ENCODE results near the gene NLGN4X.

DNA sequence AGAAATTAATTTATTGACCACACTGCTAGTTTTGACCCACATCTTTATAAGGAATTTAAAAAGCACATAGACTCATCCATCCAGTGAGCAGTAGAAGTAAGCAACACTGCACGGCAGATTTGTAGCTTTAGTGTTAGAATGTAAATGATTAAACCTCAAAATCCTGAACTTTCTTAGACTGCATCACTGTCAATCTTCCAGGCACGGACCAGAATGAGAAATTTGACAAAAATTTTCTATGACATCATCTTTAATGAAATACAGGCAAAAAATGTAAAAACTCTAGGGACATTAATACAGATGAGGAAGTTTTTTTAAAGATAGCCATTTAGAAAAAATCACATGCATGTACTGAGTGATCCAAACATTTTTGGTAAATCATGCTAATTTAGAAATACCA is 29.2 kb downstream of the NLGN4X start:
- TF ChIP-seq, protein P1, sequence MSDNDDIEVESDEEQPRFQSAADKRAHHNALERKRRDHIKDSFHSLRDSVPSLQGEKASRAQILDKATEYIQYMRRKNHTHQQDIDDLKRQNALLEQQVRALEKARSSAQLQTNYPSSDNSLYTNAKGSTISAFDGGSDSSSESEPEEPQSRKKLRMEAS (IDR thresholded peaks at IDR 0.05), result no peak
- TF ChIP-seq, protein P2, sequence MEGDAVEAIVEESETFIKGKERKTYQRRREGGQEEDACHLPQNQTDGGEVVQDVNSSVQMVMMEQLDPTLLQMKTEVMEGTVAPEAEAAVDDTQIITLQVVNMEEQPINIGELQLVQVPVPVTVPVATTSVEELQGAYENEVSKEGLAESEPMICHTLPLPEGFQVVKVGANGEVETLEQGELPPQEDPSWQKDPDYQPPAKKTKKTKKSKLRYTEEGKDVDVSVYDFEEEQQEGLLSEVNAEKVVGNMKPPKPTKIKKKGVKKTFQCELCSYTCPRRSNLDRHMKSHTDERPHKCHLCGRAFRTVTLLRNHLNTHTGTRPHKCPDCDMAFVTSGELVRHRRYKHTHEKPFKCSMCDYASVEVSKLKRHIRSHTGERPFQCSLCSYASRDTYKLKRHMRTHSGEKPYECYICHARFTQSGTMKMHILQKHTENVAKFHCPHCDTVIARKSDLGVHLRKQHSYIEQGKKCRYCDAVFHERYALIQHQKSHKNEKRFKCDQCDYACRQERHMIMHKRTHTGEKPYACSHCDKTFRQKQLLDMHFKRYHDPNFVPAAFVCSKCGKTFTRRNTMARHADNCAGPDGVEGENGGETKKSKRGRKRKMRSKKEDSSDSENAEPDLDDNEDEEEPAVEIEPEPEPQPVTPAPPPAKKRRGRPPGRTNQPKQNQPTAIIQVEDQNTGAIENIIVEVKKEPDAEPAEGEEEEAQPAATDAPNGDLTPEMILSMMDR (IDR thresholded peaks at IDR 0.05), result no peak
- TF ChIP-seq MAFK (IDR thresholded peaks at IDR 0.05; ENCODE audit: partially characterized antibody) (no peak), POLR2A (IDR thresholded peaks at IDR 0.05; ENCODE audit: low read length) (no peak)
- TF ChIP-seq, protein P3, sequence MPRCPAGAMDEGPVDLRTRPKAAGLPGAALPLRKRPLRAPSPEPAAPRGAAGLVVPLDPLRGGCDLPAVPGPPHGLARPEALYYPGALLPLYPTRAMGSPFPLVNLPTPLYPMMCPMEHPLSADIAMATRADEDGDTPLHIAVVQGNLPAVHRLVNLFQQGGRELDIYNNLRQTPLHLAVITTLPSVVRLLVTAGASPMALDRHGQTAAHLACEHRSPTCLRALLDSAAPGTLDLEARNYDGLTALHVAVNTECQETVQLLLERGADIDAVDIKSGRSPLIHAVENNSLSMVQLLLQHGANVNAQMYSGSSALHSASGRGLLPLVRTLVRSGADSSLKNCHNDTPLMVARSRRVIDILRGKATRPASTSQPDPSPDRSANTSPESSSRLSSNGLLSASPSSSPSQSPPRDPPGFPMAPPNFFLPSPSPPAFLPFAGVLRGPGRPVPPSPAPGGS (IDR thresholded peaks at IDR 0.05), result no peak
- TF ChIP-seq, protein P4, sequence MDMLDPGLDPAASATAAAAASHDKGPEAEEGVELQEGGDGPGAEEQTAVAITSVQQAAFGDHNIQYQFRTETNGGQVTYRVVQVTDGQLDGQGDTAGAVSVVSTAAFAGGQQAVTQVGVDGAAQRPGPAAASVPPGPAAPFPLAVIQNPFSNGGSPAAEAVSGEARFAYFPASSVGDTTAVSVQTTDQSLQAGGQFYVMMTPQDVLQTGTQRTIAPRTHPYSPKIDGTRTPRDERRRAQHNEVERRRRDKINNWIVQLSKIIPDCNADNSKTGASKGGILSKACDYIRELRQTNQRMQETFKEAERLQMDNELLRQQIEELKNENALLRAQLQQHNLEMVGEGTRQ (IDR thresholded peaks at IDR 0.05), result no peak
